ENCODE measurements around the gene PCDH9.
A peak's percentile ranks its signal among the peaks of the same experiment; 100 is the strongest.

- TF ChIP-seq CTCF (IDR thresholded peaks at IDR 0.05) (peak; percentile 34; the same call in 1 of the 2 replicates), SIN3A (IDR thresholded peaks at IDR 0.05; ENCODE audit: borderline replicate concordance, insufficient read depth, low read depth, low read length) (no peak), REST (IDR thresholded peaks at IDR 0.05; ENCODE audit: insufficient read depth in 1 of 2, low read depth in 2 of 2, low read length in 1 of 2) (no peak), POLR2AphosphoS5 (IDR thresholded peaks at IDR 0.05; ENCODE audit: low read depth, low read length) (no peak)
Observed at GRCh38 chr13:66543780-66544179, 686.4 kb downstream of the PCDH9 start.
